IMR-90 (cell line): ENCODE results near the gene XRCC4. TPM values are rescaled to one million over a fixed set of nuclear protein-coding genes. Genes with fewer than 3 reads are reported as not detected.

Experiments
- ATAC-seq: fragments of 200-7000 bp; cut with Tn5 transposase; 2 replicates; pipeline ENCODE4 v1.9.1; 2020; ENCODE audit warnings: low read depth, mild to moderate bottlenecking, moderate library complexity
- BruUV-seq: library from RNA; stranded (reverse); fragments of 400-500 nt; replicated peaks from 2 replicates; lab custom pipeline; 2021; lab: Mats Ljungman, UMichigan
- CTCF ChIA-PET: fragments of 300-600 bp; formaldehyde crosslinking; extraction: SDS; loops from one replicate; lab custom pipeline; 2021; ENCODE audit warnings: antibody characterized with exemption; lab: Yijun Ruan, JAX
- POLR2A ChIA-PET: fragments of 300-600 bp; sonication (Branson Sonifier 250); formaldehyde crosslinking; loops from one replicate; lab custom pipeline; 2022; ENCODE audit warnings: antibody characterized with exemption; ENCODE audit not compliant: unreplicated experiment; lab: Charles Lee
- DNase-seq: peaks from one replicate; pipeline ENCODE4 v3.0.0; 2013
- H2AFZ ChIP-seq: replicated peaks from 2 replicates; pipeline ENCODE3; 2013; ENCODE audit warnings: low read length, mild to moderate bottlenecking; ENCODE audit not compliant: poor library complexity
- H2AK5ac ChIP-seq: 2 replicates; pipeline ENCODE4 v1.6.1; 2013; ENCODE audit warnings: low read depth, low read length, inconsistent platforms
- H2AK9ac ChIP-seq: replicated peaks from 2 replicates; pipeline ENCODE3; 2013; ENCODE audit warnings: mild to moderate bottlenecking, low read depth, low read length, moderate library complexity; ENCODE audit not compliant: poor library complexity
- H2BK120ac ChIP-seq: 2 replicates; pipeline ENCODE4 v1.6.1; 2013; ENCODE audit warnings: low read depth, low read length, inconsistent platforms
- H2BK15ac ChIP-seq: 3 replicates; pipeline ENCODE4 v1.6.1; 2013; ENCODE audit warnings: low read depth, low read length, inconsistent platforms
- H2BK20ac ChIP-seq: 2 replicates; pipeline ENCODE4 v1.6.1; 2013; ENCODE audit warnings: low read depth, mild to moderate bottlenecking, inconsistent platforms, low read length, moderate library complexity
- H2BK5ac ChIP-seq: 2 replicates; pipeline ENCODE4 v1.6.1; 2013; ENCODE audit warnings: mild to moderate bottlenecking, low read depth, low read length, inconsistent platforms; ENCODE audit not compliant: poor library complexity, severe bottlenecking
- H3K14ac ChIP-seq: replicated peaks from 2 replicates; pipeline ENCODE4 v1.6.1; 2013; ENCODE audit warnings: low read depth, low read length, inconsistent platforms
- H3K18ac ChIP-seq: 2 replicates; pipeline ENCODE4 v1.6.1; 2013; ENCODE audit warnings: low read depth, low read length, control low read depth
- H3K23ac ChIP-seq: 2 replicates; pipeline ENCODE4 v1.6.1; 2013; ENCODE audit warnings: low read depth, low read length, inconsistent platforms
- H3K27ac ChIP-seq: 2 replicates; pipeline ENCODE4 v1.5.1; 2013; ENCODE audit warnings: mild to moderate bottlenecking, control low read depth, low read length; ENCODE audit not compliant: insufficient read depth
- H3K27me3 ChIP-seq: 2 replicates; pipeline ENCODE4 v1.6.1; 2013; ENCODE audit warnings: low read length; ENCODE audit not compliant: control insufficient read depth, insufficient read depth
- H3K36me3 ChIP-seq: 2 replicates; pipeline ENCODE4 v1.6.1; 2013; ENCODE audit warnings: low read length, mixed read lengths; ENCODE audit not compliant: control insufficient read depth, insufficient read depth
- H3K4ac ChIP-seq: 2 replicates; pipeline ENCODE4 v1.6.1; 2013; ENCODE audit warnings: low read depth, low read length, inconsistent platforms
- H3K4me1 ChIP-seq: 2 replicates; pipeline ENCODE4 v1.6.1; 2013; ENCODE audit warnings: low read length, mixed read lengths; ENCODE audit not compliant: control insufficient read depth, insufficient read depth
- H3K4me2 ChIP-seq: 2 replicates; pipeline ENCODE4 v1.6.1; 2013; ENCODE audit warnings: low read depth, mild to moderate bottlenecking, control low read depth, low read length, moderate library complexity
- H3K4me3 ChIP-seq: 2 replicates; pipeline ENCODE4 v1.5.1; 2013; ENCODE audit warnings: low read depth, mild to moderate bottlenecking, control low read depth, low read length, moderate library complexity; ENCODE audit not compliant: insufficient read depth
- H3K56ac ChIP-seq: 2 replicates; pipeline ENCODE4 v1.6.1; 2013; ENCODE audit warnings: low read length, inconsistent platforms; ENCODE audit not compliant: insufficient read depth; ENCODE audit errors: extremely low read depth
- H3K79me1 ChIP-seq, 2 experiments: 2 replicates each; pipeline ENCODE4 v1.6.1; 2013; ENCODE audit warnings: low read length in 2 of 2, inconsistent platforms in 1 of 2, low read depth in 1 of 2
- H3K9ac ChIP-seq: 2 replicates; pipeline ENCODE4 v1.6.1; 2013; ENCODE audit warnings: low read depth, low read length, control low read depth
- H3K9me1 ChIP-seq: 2 replicates; pipeline ENCODE4 v1.6.1; 2013; ENCODE audit warnings: low read length, inconsistent platforms; ENCODE audit not compliant: insufficient read depth
- H3K9me3 ChIP-seq: 2 replicates; pipeline ENCODE4 v1.6.1; 2013; ENCODE audit warnings: low read length; ENCODE audit not compliant: control insufficient read depth, insufficient read depth
- H4K20me1 ChIP-seq: 2 replicates; pipeline ENCODE4 v1.6.1; 2013; ENCODE audit warnings: low read length, inconsistent platforms; ENCODE audit not compliant: insufficient read depth
- H4K5ac ChIP-seq: 2 replicates; pipeline ENCODE4 v1.6.1; 2013; ENCODE audit warnings: mild to moderate bottlenecking, low read depth, low read length, control low read depth
- H4K8ac ChIP-seq, 2 experiments: 2 replicates each; pipeline ENCODE4 v1.6.1; 2013; ENCODE audit warnings: low read depth in 2 of 2, low read length in 2 of 2, control low read depth in 1 of 2, inconsistent platforms in 1 of 2
- H4K91ac ChIP-seq: 2 replicates; pipeline ENCODE4 v1.6.1; 2013; ENCODE audit warnings: low read depth, low read length, inconsistent platforms; ENCODE audit not compliant: insufficient read depth
- BHLHE40 ChIP-seq: fragments of 150-350 bp; IDR thresholded peaks from 2 replicates; pipeline ENCODE4 v1.6.1; 2016; ENCODE audit warnings: mild to moderate bottlenecking, low read depth, low read length
- CEBPB ChIP-seq: IDR thresholded peaks from 2 replicates; pipeline ENCODE4 v1.6.1; 2012; ENCODE audit warnings: low read depth, low read length, improper control_type of control experiment
- CHD1 ChIP-seq: IDR thresholded peaks from 2 replicates; pipeline ENCODE4 v1.6.1; 2012; ENCODE audit warnings: low read depth, low read length, improper control_type of control experiment
- ELK1 ChIP-seq: fragments of 150-350 bp; IDR thresholded peaks from 2 replicates; pipeline ENCODE4 v1.6.1; 2016; ENCODE audit warnings: low read depth, mild to moderate bottlenecking, low read length, moderate library complexity, borderline replicate concordance
- FOS ChIP-seq: fragments of 150-350 bp; IDR thresholded peaks from 2 replicates; pipeline ENCODE4 v1.6.1; 2016; ENCODE audit warnings: low read depth, low read length
- MAFK ChIP-seq: IDR thresholded peaks from 2 replicates; pipeline ENCODE4 v1.6.1; 2012; ENCODE audit warnings: low read depth, low read length, improper control_type of control experiment
- MAZ ChIP-seq: IDR thresholded peaks from 2 replicates; pipeline ENCODE4 v1.6.1; 2012; ENCODE audit warnings: low read depth, mild to moderate bottlenecking, low read length, improper control_type of control experiment, moderate library complexity, borderline replicate concordance
- MXI1 ChIP-seq: IDR thresholded peaks from 2 replicates; pipeline ENCODE4 v1.6.1; 2012; ENCODE audit warnings: low read depth, mild to moderate bottlenecking, low read length, moderate library complexity, borderline replicate concordance
- NFE2L2 ChIP-seq: fragments of 150-350 bp; IDR thresholded peaks from 2 replicates; pipeline ENCODE4 v1.6.1; 2016; ENCODE audit warnings: low read depth, mild to moderate bottlenecking, low read length
- RAD21 ChIP-seq: IDR thresholded peaks from 2 replicates; pipeline ENCODE4 v1.6.1; 2012; ENCODE audit warnings: low read length, improper control_type of control experiment
- RCOR1 ChIP-seq: IDR thresholded peaks from 2 replicates; pipeline ENCODE4 v1.6.1; 2012; ENCODE audit warnings: mild to moderate bottlenecking, low read length, improper control_type of control experiment; ENCODE audit not compliant: insufficient replicate concordance
- RFX5 ChIP-seq: IDR thresholded peaks from 2 replicates; pipeline ENCODE4 v1.8.0; 2012; ENCODE audit warnings: low read depth, mild to moderate bottlenecking, low read length, moderate library complexity
- SMC3 ChIP-seq: fragments of 150-350 bp; IDR thresholded peaks from 2 replicates; pipeline ENCODE4 v1.6.1; 2016; ENCODE audit warnings: low read depth, mild to moderate bottlenecking, antibody characterized with exemption, low read length, moderate library complexity
- WGBS, 2 experiments: methylation state at CpG; one replicate each; pipeline versions ENCODE4 v1.1.5 to v1.1.7; 2013; ENCODE audit warnings: missing lambda C conversion rate in 2 of 2; ENCODE audit not compliant: insufficient read length in 1 of 2; ENCODE audit errors: extremely low coverage in 2 of 2; 5-methylcytosine and 5-hydroxymethylcytosine counted together
- dilution Hi-C: fragments of 300-500 bp; cut with HindIII; formaldehyde crosslinking; loops from one replicate; pipeline ENCODE4 v1.14.3; 2018; ENCODE audit warnings: low sequenced_read_pairs; ENCODE audit not compliant: unreplicated experiment
- in situ Hi-C: fragments of 300-500 bp; cut with MboI; formaldehyde crosslinking; loops from 3 replicates; pipeline ENCODE4 v1.14.3; 2019; ENCODE audit warnings: low sequenced_read_pairs, inconsistent platforms, mixed read lengths
- intact Hi-C: fragments of 100-400 bp; cut with micrococcal nuclease; formaldehyde crosslinking; loops from 2 replicates; pipeline ENCODE4 v1.10.0; 2022
- polyA plus RNA-seq, 3 experiments: library from polyadenylated mRNA; depleted of rRNA; stranded (reverse); fragments of >200 nt; gene quantifications; 2 replicates each; pipeline ENCODE4 v1.2.3, GENCODE V29; 2012; ENCODE audit warnings: low replicate concordance in 1 of 3
- total RNA-seq: library from RNA; depleted of rRNA; stranded (reverse); fragments of >200 nt; gene quantifications from 2 replicates; pipeline ENCODE4 v1.2.3, GENCODE V29; 2012
- TF ChIP-seq, protein P1 (sequence below): conservative IDR thresholded peaks from 2 replicates; pipeline ENCODE4 v1.5.1; 2012; ENCODE audit warnings: mild to moderate bottlenecking, low read depth, low read length, improper control_type of control experiment
- TF ChIP-seq, protein P2 (sequence below): fragments of 150-350 bp; IDR thresholded peaks from 2 replicates; pipeline ENCODE4 v1.6.1; 2017; ENCODE audit warnings: mild to moderate bottlenecking, antibody characterized with exemption, low read length, low read depth

XRCC4 gene
- total and polyA plus RNA-seq, 2 of the 4 experiments (the other 2 are of a cell fraction) = 3.5 to 4.7 TPM

DNA sequence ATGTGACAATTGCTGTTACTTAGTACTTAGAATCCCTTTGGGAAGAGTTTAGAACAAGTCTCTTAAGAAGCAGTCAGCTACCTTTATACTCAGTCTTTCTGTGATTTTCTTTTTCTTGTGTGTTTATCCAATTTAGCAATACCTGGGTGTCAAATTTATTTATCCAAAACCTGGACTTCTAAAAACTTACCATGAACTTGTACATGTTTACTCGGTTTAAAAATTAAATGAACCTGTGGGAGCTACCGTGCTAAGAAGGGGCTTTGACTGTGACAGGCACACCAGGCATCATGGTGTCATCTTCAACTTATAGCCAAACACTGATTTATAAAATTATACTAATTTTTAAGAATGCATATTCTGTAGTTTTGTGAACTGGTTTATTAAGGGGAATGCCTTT is 96.5 kb downstream of the XRCC4 start:
- dilution Hi-C loops = no loop called here
- Histone ChIP-seq H3K23ac (no peak overlapping the region), H2AK9ac (no peak overlapping the region), H3K4me1 (no peaks in the 10 kb centered on the region), H2BK120ac (no peak overlapping the region), H4K20me1 (no peaks in the 10 kb centered on the region), H3K9ac (no peak overlapping the region), H3K27me3 (no peaks in the 10 kb centered on the region), H2AFZ (no peak overlapping the region), H4K91ac (no peak overlapping the region), H2BK20ac (no peak overlapping the region), H3K36me3 (no peaks in the 10 kb centered on the region), H3K9me1 (no peaks in the 10 kb centered on the region), H4K8ac (no peak overlapping the region), H3K4ac (no peak overlapping the region), H3K56ac (no peak overlapping the region), H3K14ac (no peak overlapping the region), H2BK5ac (no peak overlapping the region), H2BK15ac (no peak overlapping the region), H2AK5ac (no peak overlapping the region), H3K4me2 (no peak overlapping the region), H4K5ac (no peak overlapping the region), H3K79me1 (no peaks in the 10 kb centered on the region), H3K27ac (no peak overlapping the region), H3K9me3 (no peaks in the 10 kb centered on the region), H3K4me3 (no peak overlapping the region), H3K18ac (no peak overlapping the region)
- ChIA-PET CTCF (interaction anchor here (0.6 kb wide), 1 partner anchor 1989 kb away, joined by 3 read pairs; no protein-coding TSS in a partner anchor), POLR2A (no interaction called here)
- WGBS, 2 experiments = no CpG with 5 or more reads among the region's 2 CpGs
- DNase-seq (no peak), ATAC-seq (no peak)
- BruUV-seq = no TSS peak
- intact Hi-C loops = no loop called here
- in situ Hi-C loops = no loop called here
- no peak for TF ChIP-seq BHLHE40
- TF ChIP-seq FOS = no peak
- no peak for TF ChIP-seq RFX5
- no peak for TF ChIP-seq MAZ
- no peak for TF ChIP-seq RCOR1
- no peak for TF ChIP-seq MXI1
- no peak for TF ChIP-seq CHD1
- TF ChIP-seq MAFK = no peak
- no peak for TF ChIP-seq NFE2L2
- TF ChIP-seq RAD21 = no peak
- TF ChIP-seq ELK1 = no peak
- TF ChIP-seq, protein P1, sequence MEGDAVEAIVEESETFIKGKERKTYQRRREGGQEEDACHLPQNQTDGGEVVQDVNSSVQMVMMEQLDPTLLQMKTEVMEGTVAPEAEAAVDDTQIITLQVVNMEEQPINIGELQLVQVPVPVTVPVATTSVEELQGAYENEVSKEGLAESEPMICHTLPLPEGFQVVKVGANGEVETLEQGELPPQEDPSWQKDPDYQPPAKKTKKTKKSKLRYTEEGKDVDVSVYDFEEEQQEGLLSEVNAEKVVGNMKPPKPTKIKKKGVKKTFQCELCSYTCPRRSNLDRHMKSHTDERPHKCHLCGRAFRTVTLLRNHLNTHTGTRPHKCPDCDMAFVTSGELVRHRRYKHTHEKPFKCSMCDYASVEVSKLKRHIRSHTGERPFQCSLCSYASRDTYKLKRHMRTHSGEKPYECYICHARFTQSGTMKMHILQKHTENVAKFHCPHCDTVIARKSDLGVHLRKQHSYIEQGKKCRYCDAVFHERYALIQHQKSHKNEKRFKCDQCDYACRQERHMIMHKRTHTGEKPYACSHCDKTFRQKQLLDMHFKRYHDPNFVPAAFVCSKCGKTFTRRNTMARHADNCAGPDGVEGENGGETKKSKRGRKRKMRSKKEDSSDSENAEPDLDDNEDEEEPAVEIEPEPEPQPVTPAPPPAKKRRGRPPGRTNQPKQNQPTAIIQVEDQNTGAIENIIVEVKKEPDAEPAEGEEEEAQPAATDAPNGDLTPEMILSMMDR = no peak
- no peak for TF ChIP-seq CEBPB
- no peak for TF ChIP-seq SMC3
- TF ChIP-seq, protein P2, sequence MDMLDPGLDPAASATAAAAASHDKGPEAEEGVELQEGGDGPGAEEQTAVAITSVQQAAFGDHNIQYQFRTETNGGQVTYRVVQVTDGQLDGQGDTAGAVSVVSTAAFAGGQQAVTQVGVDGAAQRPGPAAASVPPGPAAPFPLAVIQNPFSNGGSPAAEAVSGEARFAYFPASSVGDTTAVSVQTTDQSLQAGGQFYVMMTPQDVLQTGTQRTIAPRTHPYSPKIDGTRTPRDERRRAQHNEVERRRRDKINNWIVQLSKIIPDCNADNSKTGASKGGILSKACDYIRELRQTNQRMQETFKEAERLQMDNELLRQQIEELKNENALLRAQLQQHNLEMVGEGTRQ = no peak
